MM.1S (cell line): ENCODE results near the gene FAXDC2.
A peak's percentile ranks its signal among the peaks of the same experiment; 100 is the strongest.

ENCODE experiments used
- DNase-seq: peaks from one replicate; pipeline ENCODE4 v3.0.0-alpha.2; 2015
- H2AFZ ChIP-seq: fragments of 300-600 bp; sonication (generic); 2 replicates; pipeline ENCODE4 v1.6.0; 2016; ENCODE audit warnings: antibody characterized with exemption, low read length
- H3F3A ChIP-seq: fragments of 300-600 bp; sonication (generic); 2 replicates; pipeline ENCODE4 v1.6.1; 2016; ENCODE audit warnings: mild to moderate bottlenecking, antibody characterized with exemption, low read length, moderate library complexity, mixed read lengths; ENCODE audit not compliant: insufficient read depth
- H3K27ac ChIP-seq: fragments of 300-600 bp; sonication (generic); 2 replicates; pipeline ENCODE4 v1.5.1; 2016; ENCODE audit warnings: mild to moderate bottlenecking, low read length
- H3K27me3 ChIP-seq: fragments of 300-600 bp; sonication (generic); replicated peaks from 2 replicates; pipeline ENCODE4 v1.6.0; 2016; ENCODE audit warnings: low read length; ENCODE audit not compliant: insufficient read depth
- H3K36me3 ChIP-seq: fragments of 300-600 bp; sonication (generic); replicated peaks from 2 replicates; pipeline ENCODE4 v1.6.1; 2016; ENCODE audit warnings: mild to moderate bottlenecking, low read length, mixed read lengths; ENCODE audit not compliant: insufficient read depth
- H3K4me1 ChIP-seq: fragments of 300-600 bp; sonication (generic); 2 replicates; pipeline ENCODE4 v1.6.1; 2016; ENCODE audit warnings: low read length, mixed read lengths
- H3K4me2 ChIP-seq: fragments of 300-600 bp; sonication (generic); 2 replicates; pipeline ENCODE4 v1.6.0; 2016; ENCODE audit warnings: low read depth, low read length
- H3K4me3 ChIP-seq: fragments of 300-600 bp; sonication (generic); 2 replicates; pipeline ENCODE4 v1.5.1; 2016; ENCODE audit warnings: low read length, mixed read lengths
- H3K79me2 ChIP-seq: fragments of 300-600 bp; sonication (generic); 2 replicates; pipeline ENCODE4 v1.6.1; 2016; ENCODE audit warnings: mixed run types, low read length, mixed read lengths
- H3K9ac ChIP-seq: fragments of 300-600 bp; sonication (generic); 2 replicates; pipeline ENCODE4 v1.6.1; 2016; ENCODE audit warnings: low read length, mixed read lengths
- H3K9me2 ChIP-seq: fragments of 300-600 bp; sonication (generic); replicated peaks from 2 replicates; pipeline ENCODE4 v1.6.1; 2016; ENCODE audit warnings: mild to moderate bottlenecking, low read length, mixed read lengths; ENCODE audit not compliant: insufficient read depth
- H3K9me3 ChIP-seq: fragments of 300-600 bp; sonication (generic); replicated peaks from 2 replicates; pipeline ENCODE4 v1.6.1; 2016; ENCODE audit warnings: mild to moderate bottlenecking, low read length, mixed read lengths; ENCODE audit not compliant: insufficient read depth
- H4K20me1 ChIP-seq: fragments of 300-600 bp; sonication (generic); 2 replicates; pipeline ENCODE4 v1.6.1; 2016; ENCODE audit warnings: mild to moderate bottlenecking, low read length, moderate library complexity, mixed read lengths; ENCODE audit not compliant: insufficient read depth
- EZH2 ChIP-seq: fragments of 300-600 bp; sonication (generic); optimal IDR thresholded peaks from 2 replicates; pipeline ENCODE3; 2017; ENCODE audit warnings: low read depth, mild to moderate bottlenecking, antibody characterized with exemption, low read length, mixed read lengths
- EZH2phosphoT487 ChIP-seq: fragments of 300-600 bp; sonication (generic); IDR thresholded peaks from 2 replicates; pipeline ENCODE4 v1.6.1; 2018; ENCODE audit warnings: antibody characterized with exemption, low read length
- TF ChIP-seq, protein P1 (sequence below): fragments of 300-600 bp; sonication (generic); IDR thresholded peaks from 2 replicates; pipeline ENCODE4 v1.5.1; 2016; ENCODE audit warnings: antibody characterized with exemption, low read length, mixed read lengths

FAXDC2 gene

GRCh38 chr5:154829589-154830218, 20.7 kb downstream of the FAXDC2 start:
- no peaks in the 10 kb centered on the region for H3F3A ChIP-seq

GRCh38 chr5:154829181-154829588, 21.2 kb downstream of the FAXDC2 start:
- no peak for DNase-seq
- H3F3A ChIP-seq = no peaks in the 10 kb centered on the region
- H3K27ac ChIP-seq = no peak overlapping the region; the same call in 1 of the 2 replicates
- H3K4me3 ChIP-seq = no peak overlapping the region
- no peaks in the 10 kb centered on the region; the same call in 1 of the 2 replicates for H3K36me3 ChIP-seq
- no peaks in the 10 kb centered on the region for H3K9me2 ChIP-seq
- no peaks in the 10 kb centered on the region for H3K27me3 ChIP-seq
- H3K4me2 ChIP-seq = no peak overlapping the region
- H4K20me1 ChIP-seq = no peaks in the 10 kb centered on the region
- no peaks in the 10 kb centered on the region for H3K9me3 ChIP-seq
- H2AFZ ChIP-seq = no peak overlapping the region
- peaks cover 15% of the 10 kb centered on the region for H3K4me1 ChIP-seq
- H3K9ac ChIP-seq = no peak overlapping the region
- TF ChIP-seq, protein P1, sequence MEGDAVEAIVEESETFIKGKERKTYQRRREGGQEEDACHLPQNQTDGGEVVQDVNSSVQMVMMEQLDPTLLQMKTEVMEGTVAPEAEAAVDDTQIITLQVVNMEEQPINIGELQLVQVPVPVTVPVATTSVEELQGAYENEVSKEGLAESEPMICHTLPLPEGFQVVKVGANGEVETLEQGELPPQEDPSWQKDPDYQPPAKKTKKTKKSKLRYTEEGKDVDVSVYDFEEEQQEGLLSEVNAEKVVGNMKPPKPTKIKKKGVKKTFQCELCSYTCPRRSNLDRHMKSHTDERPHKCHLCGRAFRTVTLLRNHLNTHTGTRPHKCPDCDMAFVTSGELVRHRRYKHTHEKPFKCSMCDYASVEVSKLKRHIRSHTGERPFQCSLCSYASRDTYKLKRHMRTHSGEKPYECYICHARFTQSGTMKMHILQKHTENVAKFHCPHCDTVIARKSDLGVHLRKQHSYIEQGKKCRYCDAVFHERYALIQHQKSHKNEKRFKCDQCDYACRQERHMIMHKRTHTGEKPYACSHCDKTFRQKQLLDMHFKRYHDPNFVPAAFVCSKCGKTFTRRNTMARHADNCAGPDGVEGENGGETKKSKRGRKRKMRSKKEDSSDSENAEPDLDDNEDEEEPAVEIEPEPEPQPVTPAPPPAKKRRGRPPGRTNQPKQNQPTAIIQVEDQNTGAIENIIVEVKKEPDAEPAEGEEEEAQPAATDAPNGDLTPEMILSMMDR = no peak
- TF ChIP-seq EZH2phosphoT487 (no peak), EZH2 (no peak)
- H3K79me2 ChIP-seq = no peaks in the 10 kb centered on the region

More at GRCh38 chr5:154829589-154830218, 20.7 kb downstream of the FAXDC2 start:
- Histone ChIP-seq H3K27me3 (no peaks in the 10 kb centered on the region), H4K20me1 (no peaks in the 10 kb centered on the region), H2AFZ (no peak overlapping the region), H3K27ac (peak overlapping the region; percentile 44; the same call in 1 of the 2 replicates), H3K36me3 (no peaks in the 10 kb centered on the region), H3K79me2 (no peaks in the 10 kb centered on the region), H3K9me3 (no peaks in the 10 kb centered on the region), H3K4me2 (no peak overlapping the region), H3K9me2 (no peaks in the 10 kb centered on the region), H3K4me3 (no peak overlapping the region), H3K4me1 (peaks cover 16% of the 10 kb centered on the region), H3K9ac (no peak overlapping the region)
- no peak for DNase-seq
- TF ChIP-seq, protein P1 = no peak
- TF ChIP-seq EZH2 = no peak
- no peak for TF ChIP-seq EZH2phosphoT487

DNA sequence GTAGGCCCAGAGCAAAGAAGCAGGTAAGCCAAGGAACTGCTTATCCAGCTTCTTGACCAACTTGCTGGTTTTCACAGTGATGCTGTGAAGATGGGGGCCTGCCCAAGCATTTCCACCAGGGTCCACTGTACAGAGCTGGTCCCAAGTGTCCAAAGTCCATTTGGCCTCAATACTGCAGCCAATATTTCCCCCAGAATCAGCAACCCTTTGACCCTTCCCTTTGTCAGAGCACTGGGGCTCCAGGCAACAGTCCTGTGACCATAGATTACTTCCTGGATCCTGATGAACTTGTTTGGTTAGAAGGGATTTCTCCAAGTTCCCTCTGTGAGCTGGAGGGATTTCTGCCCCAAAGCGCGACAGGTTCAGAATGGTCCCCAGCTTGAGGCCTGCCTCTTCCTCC, 26.3 kb downstream of the FAXDC2 start:
- Histone ChIP-seq H3K4me2 (no peak overlapping the region), H3K9me2 (no peaks in the 10 kb centered on the region), H4K20me1 (no peaks in the 10 kb centered on the region), H3K4me1 (peaks cover under 1% of the 10 kb centered on the region), H3K36me3 (no peaks in the 10 kb centered on the region; the same call in 1 of the 2 replicates), H2AFZ (no peak overlapping the region), H3K9ac (no peak overlapping the region), H3K9me3 (no peaks in the 10 kb centered on the region), H3F3A (no peaks in the 10 kb centered on the region; the same call in 1 of the 2 replicates), H3K4me3 (no peak overlapping the region), H3K79me2 (no peaks in the 10 kb centered on the region), H3K27me3 (no peaks in the 10 kb centered on the region), H3K27ac (no peak overlapping the region)
- no peak for DNase-seq
- TF ChIP-seq EZH2phosphoT487 (no peak), EZH2 (no peak)
- TF ChIP-seq, protein P1 = no peak
